ENCODE results near the gene ABHD16A. TPM values are rescaled to one million over a fixed set of nuclear protein-coding genes. Genes with fewer than 3 reads are reported as not detected.

ABHD16A gene
- total and polyA plus RNA-seq, 4 donors, result 26.6 to 59.4 (median 34.9) TPM

- 88% methylated on average over 12 of the region's 12 CpGs for WGBS
- Histone ChIP-seq H3K9ac (ENCODE audit: low read depth in 1 of 2, low read length in 2 of 2) (no peak overlapping the region), H3K4me3 (ENCODE audit: low read depth in 1 of 3, low read length in 3 of 3) (no peak overlapping the region), H3K9me3 (ENCODE audit: control insufficient read depth in 4 of 4, low read length in 3 of 4) (no peaks in the 10 kb centered on the region), H3K27me3 (ENCODE audit: control insufficient read depth in 4 of 4, insufficient read depth in 4 of 4, low read length in 3 of 4) (no peaks in the 10 kb centered on the region), H3K27ac (ENCODE audit: low read depth in 1 of 2, low read length in 2 of 2) (no peak overlapping the region), H3K36me3 (ENCODE audit: control insufficient read depth in 4 of 4, insufficient read depth in 3 of 4, low read depth in 1 of 4, low read length in 3 of 4) (peaks cover 0 to 9% (median 2%) of the 10 kb centered on the region in 4 donors), H3K4me1 (ENCODE audit: control insufficient read depth in 4 of 4, insufficient read depth in 4 of 4, low read length in 3 of 4) (peaks cover 3 to 17% (median 10%) of the 10 kb centered on the region in 4 donors)
- TF ChIP-seq CTCF (IDR thresholded peaks at IDR 0.05; ENCODE audit: low read depth, low read length, missing input control) (no peak), FOXA1 (IDR thresholded peaks at IDR 0.05) (no peak), RAD21 (IDR thresholded peaks at IDR 0.05) (no peak), TAF1 (conservative IDR thresholded peaks at IDR 0.05) (no peak), ZBTB33 (IDR thresholded peaks at IDR 0.05) (no peak), RXRA (IDR thresholded peaks at IDR 0.05) (no peak), REST (IDR thresholded peaks at IDR 0.05) (no peak), SP1 (IDR thresholded peaks at IDR 0.05) (no peak)
- DNase-seq (ENCODE audit: low spot score), result no peak
These were observed 22.6 kb upstream of the ABHD16A start for GRCh38 chr6:31725502-31726350.

- H3K4me3 ChIP-seq (ENCODE audit: low read depth in 1 of 3, low read length in 3 of 3), result no peak overlapping the region
- no peak overlapping the region for H3K27ac ChIP-seq (ENCODE audit: low read depth in 1 of 2, low read length in 2 of 2)
- H3K9ac ChIP-seq (ENCODE audit: low read depth in 1 of 2, low read length in 2 of 2), result no peak overlapping the region
- H3K9me3 ChIP-seq (ENCODE audit: control insufficient read depth in 4 of 4, low read length in 3 of 4), result no peaks in the 10 kb centered on the region
- no peak for DNase-seq (ENCODE audit: low spot score)
- no peaks in the 10 kb centered on the region for H3K27me3 ChIP-seq (ENCODE audit: control insufficient read depth in 4 of 4, insufficient read depth in 4 of 4, low read length in 3 of 4)
- peaks cover 0 to 8% (median 2%) of the 10 kb centered on the region in 4 donors for H3K36me3 ChIP-seq (ENCODE audit: control insufficient read depth in 4 of 4, insufficient read depth in 3 of 4, low read depth in 1 of 4, low read length in 3 of 4)
- peaks cover 3 to 13% (median 6%) of the 10 kb centered on the region in 4 donors for H3K4me1 ChIP-seq (ENCODE audit: control insufficient read depth in 4 of 4, insufficient read depth in 4 of 4, low read length in 3 of 4)
- 94% methylated on average over 25 of the region's 25 CpGs for WGBS
- TF ChIP-seq NR2F2 (IDR thresholded peaks at IDR 0.05), result no peak
- no peak for TF ChIP-seq MAX (IDR thresholded peaks at IDR 0.05)
- no peak for TF ChIP-seq ZBTB33 (IDR thresholded peaks at IDR 0.05)
- TF ChIP-seq FOXA1 (IDR thresholded peaks at IDR 0.05), result no peak
- TF ChIP-seq CTCF (IDR thresholded peaks at IDR 0.05; ENCODE audit: low read depth, low read length, missing input control), result no peak
- TF ChIP-seq YY1 (IDR thresholded peaks at IDR 0.05), result no peak
- no peak for TF ChIP-seq SP1 (IDR thresholded peaks at IDR 0.05)
- no peak for TF ChIP-seq TAF1 (conservative IDR thresholded peaks at IDR 0.05)
- no peak for TF ChIP-seq RXRA (IDR thresholded peaks at IDR 0.05)
- no peak for TF ChIP-seq JUND (IDR thresholded peaks at IDR 0.05)
- TF ChIP-seq FOXA2 (IDR thresholded peaks at IDR 0.05), result no peak
- TF ChIP-seq HNF4A (conservative IDR thresholded peaks at IDR 0.05), result no peak
- TF ChIP-seq RAD21 (IDR thresholded peaks at IDR 0.05), result no peak
- TF ChIP-seq ATF3 (IDR thresholded peaks at IDR 0.05), result no peak
- no peak for TF ChIP-seq GABPA (IDR thresholded peaks at IDR 0.05 in 1 of 2, conservative IDR thresholded peaks at IDR 0.05 in 1 of 2)
- no peak for TF ChIP-seq HNF4G (IDR thresholded peaks at IDR 0.05)
These were observed 21.0 kb upstream of the ABHD16A start for GRCh38 chr6:31723980-31724691.

Data from liver (tissue), 9 donors.